HepG2 (cell line): ENCODE measurements around the gene PRM3. TPM values are rescaled to one million over a fixed set of nuclear protein-coding genes. Genes with fewer than 3 reads are reported as not detected.
A peak's percentile ranks its signal among the peaks of the same experiment; 100 is the strongest.

ENCODE experiments used
- AKAP8 ChIP-seq: sonication (generic); formaldehyde crosslinking; IDR thresholded peaks from 2 replicates; pipeline ENCODE4 v1.5.1; 2020; ENCODE audit warnings: mild to moderate bottlenecking, missing genetic modification reagents
- CBX5 ChIP-seq: sonication (generic); formaldehyde crosslinking; IDR thresholded peaks from 2 replicates; pipeline ENCODE4 v1.4.0; 2020; ENCODE audit warnings: missing genetic modification reagents, borderline replicate concordance
- CHD2 ChIP-seq: IDR thresholded peaks from 2 replicates; pipeline ENCODE4 v1.6.1; 2011; ENCODE audit warnings: low read depth, low read length, improper control_type of control experiment
- HIC2 ChIP-seq: sonication (generic); formaldehyde crosslinking; IDR thresholded peaks from 2 replicates; pipeline ENCODE4 v1.9.0; 2022; ENCODE audit warnings: low read depth, missing genetic modification reagents
- HNRNPL ChIP-seq: fragments of 200-400 bp; formaldehyde crosslinking; IDR thresholded peaks from 2 replicates; pipeline ENCODE4 v1.6.1; 2017; ENCODE audit warnings: mild to moderate bottlenecking, low read depth, low read length
- HOMEZ ChIP-seq: IDR thresholded peaks from 2 replicates; pipeline ENCODE4 v1.6.1; 2016; ENCODE audit warnings: low read depth
- MAF1 ChIP-seq: sonication (generic); formaldehyde crosslinking; IDR thresholded peaks from 2 replicates; pipeline ENCODE4 v1.5.0; 2020; ENCODE audit warnings: missing genetic modification reagents, borderline replicate concordance
- MYC ChIP-seq: sonication (generic); formaldehyde crosslinking; IDR thresholded peaks from 2 replicates; pipeline ENCODE4 v1.9.0; 2021; ENCODE audit warnings: missing genetic modification reagents, borderline replicate concordance
- RCOR2 ChIP-seq: IDR thresholded peaks from 2 replicates; pipeline ENCODE4 v1.6.1; 2016; ENCODE audit warnings: missing biosample characterization, missing genetic modification reagents
- SALL2 ChIP-seq: sonication (generic); formaldehyde crosslinking; IDR thresholded peaks from 2 replicates; pipeline ENCODE4 v1.8.1; 2023; ENCODE audit warnings: mild to moderate bottlenecking, missing genetic modification reagents, inconsistent platforms
- SP2 ChIP-seq: sonication (generic); formaldehyde crosslinking; IDR thresholded peaks from 2 replicates; pipeline ENCODE4 v1.5.1; 2020; ENCODE audit warnings: mild to moderate bottlenecking, missing genetic modification reagents
- SRY ChIP-seq: sonication (generic); formaldehyde crosslinking; IDR thresholded peaks from 2 replicates; pipeline ENCODE4 v1.8.0; 2022; ENCODE audit warnings: mild to moderate bottlenecking, missing genetic modification reagents
- STAG1 ChIP-seq: sonication (generic); formaldehyde crosslinking; IDR thresholded peaks from 2 replicates; pipeline ENCODE4 v1.4.0; 2020; ENCODE audit warnings: missing genetic modification reagents
- SYNCRIP ChIP-seq: fragments of 200-400 bp; formaldehyde crosslinking; IDR thresholded peaks from 2 replicates; pipeline ENCODE4 v1.6.1; 2018; ENCODE audit warnings: mild to moderate bottlenecking, low read depth, low read length; ENCODE audit not compliant: insufficient read depth
- XRCC5 ChIP-seq: fragments of 200-400 bp; formaldehyde crosslinking; optimal IDR thresholded peaks from 2 replicates; pipeline ENCODE3; 2017; ENCODE audit warnings: mild to moderate bottlenecking, low read length
- YY1 ChIP-seq: IDR thresholded peaks from 2 replicates; pipeline ENCODE4 v1.6.1; 2011; ENCODE audit warnings: low read length, low read depth, moderate library complexity, mild to moderate bottlenecking; ENCODE audit not compliant: insufficient read depth, insufficient replicate concordance
- ZFP1 ChIP-seq: IDR thresholded peaks from 2 replicates; pipeline ENCODE4 v1.6.1; 2016
- ZFP37 ChIP-seq: sonication (generic); formaldehyde crosslinking; IDR thresholded peaks from 2 replicates; pipeline ENCODE4 v1.4.0; 2020; ENCODE audit warnings: missing genetic modification reagents, borderline replicate concordance
- ZNF101 ChIP-seq: sonication (generic); formaldehyde crosslinking; IDR thresholded peaks from 2 replicates; pipeline ENCODE4 v1.4.0; 2020; ENCODE audit warnings: mild to moderate bottlenecking, low read depth, missing genetic modification reagents, borderline replicate concordance
- ZNF12 ChIP-seq: sonication (generic); formaldehyde crosslinking; IDR thresholded peaks from 2 replicates; pipeline ENCODE4 v1.5.0; 2020; ENCODE audit warnings: missing genetic modification reagents
- ZNF124 ChIP-seq: sonication (generic); formaldehyde crosslinking; IDR thresholded peaks from 2 replicates; pipeline ENCODE4 v1.4.0; 2020; ENCODE audit warnings: missing genetic modification reagents
- ZNF143 ChIP-seq: sonication (generic); formaldehyde crosslinking; IDR thresholded peaks from 2 replicates; pipeline ENCODE4 v1.4.0; 2020; ENCODE audit warnings: missing genetic modification reagents
- polyA plus RNA-seq, 8 experiments: library from polyadenylated mRNA; depleted of rRNA in 3 of 8; stranded (reverse) in 7 of 8; unstranded in 1 of 8; fragments of >200 nt; fragmentation: Illumina TruSeq in 4 of 8; extraction: Trizol in 4 of 8; gene quantifications; 2 replicates each; pipeline versions ENCODE4 v1.2.1 to v1.2.3, GENCODE V29; 2011 to 2016; ENCODE audit warnings: low read depth in 4 of 8, missing spikeins in 1 of 8, mixed read lengths in 1 of 8; ENCODE audit not compliant: insufficient read depth in 1 of 8
- total RNA-seq, 5 experiments: library from RNA; depleted of rRNA; stranded (reverse); fragments of >200 nt; fragmentation: Illumina TruSeq; extraction: Trizol; gene quantifications; 2 replicates each; pipeline ENCODE4 v1.2.3, GENCODE V29; 2016; ENCODE audit warnings: low read depth in 1 of 5
- TF ChIP-seq, protein P1 (sequence below): sonication (generic); formaldehyde crosslinking; IDR thresholded peaks from 2 replicates; pipeline ENCODE4 v1.4.0; 2020; ENCODE audit warnings: missing genetic modification reagents; ENCODE audit errors: not compliant biosample characterization
- TF ChIP-seq, protein P2 (sequence below): sonication (generic); formaldehyde crosslinking; IDR thresholded peaks from 2 replicates; pipeline ENCODE4 v1.5.0; 2020; ENCODE audit warnings: missing genetic modification reagents, mild to moderate bottlenecking, borderline replicate concordance

Gene PRM3
- total and polyA plus RNA-seq, 2 of the 13 experiments (the other 11 are each of a cell fraction or from before 2014, with no cell fraction given), result not detected

GRCh38 chr16:11297492-11298142, 24.2 kb upstream of the PRM3 start (continued):
- TF ChIP-seq ZNF101 (CRISPR knock-in tag) (peak; percentile 5; the same call in 1 of the 2 replicates), MYC (CRISPR knock-in tag) (peak; percentile 78; the same call in 1 of the 2 replicates), HNRNPL (peak; percentile 100), SALL2 (peak; percentile 91), SRY (CRISPR knock-in tag) (no peak; the same call in 1 of the 2 replicates), MAF1 (CRISPR knock-in tag) (0 out of 2 replicates have a peak, but pooled peaks have one; percentile 32), SYNCRIP (no peak), HIC2 (CRISPR knock-in tag) (peak; percentile 99), SP2 (CRISPR knock-in tag) (no peak), RCOR2 (peak; percentile 58; the same call in 1 of the 2 replicates), ZNF124 (CRISPR knock-in tag) (no peak), STAG1 (CRISPR knock-in tag) (peak; percentile 44), CHD2 (no peak), ZFP37 (CRISPR knock-in tag) (0 out of 2 replicates have a peak, but pooled peaks have one; percentile 43), AKAP8 (CRISPR knock-in tag) (peak; percentile 55; the same call in 1 of the 2 replicates), ZFP1 (no peak), XRCC5 (peak; percentile 81), CBX5 (CRISPR knock-in tag) (peak; percentile 61; the same call in 1 of the 2 replicates), ZNF143 (CRISPR knock-in tag) (no peak), ZNF12 (CRISPR knock-in tag) (no peak; the same call in 1 of the 2 replicates), YY1 (peak; percentile 31), HOMEZ (no peak)
- TF ChIP-seq, protein P1, sequence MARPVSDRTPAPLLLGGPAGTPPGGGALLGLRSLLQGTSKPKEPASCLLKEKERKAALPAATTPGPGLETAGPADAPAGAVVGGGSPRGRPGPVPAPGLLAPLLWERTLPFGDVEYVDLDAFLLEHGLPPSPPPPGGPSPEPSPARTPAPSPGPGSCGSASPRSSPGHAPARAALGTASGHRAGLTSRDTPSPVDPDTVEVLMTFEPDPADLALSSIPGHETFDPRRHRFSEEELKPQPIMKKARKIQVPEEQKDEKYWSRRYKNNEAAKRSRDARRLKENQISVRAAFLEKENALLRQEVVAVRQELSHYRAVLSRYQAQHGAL, result no peak
- TF ChIP-seq, protein P2, sequence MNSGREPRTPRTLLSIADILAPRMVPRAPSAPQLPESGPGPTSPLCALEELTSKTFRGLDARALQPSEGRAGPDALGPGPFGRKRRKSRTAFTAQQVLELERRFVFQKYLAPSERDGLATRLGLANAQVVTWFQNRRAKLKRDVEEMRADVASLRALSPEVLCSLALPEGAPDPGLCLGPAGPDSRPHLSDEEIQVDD (CRISPR knock-in tag), result peak; percentile 80; the same call in 1 of the 2 replicates
